ENCODE results near the gene PITX3. TPM values are rescaled to one million over a fixed set of nuclear protein-coding genes. Genes with fewer than 3 reads are reported as not detected.

Gene PITX3
- total RNA-seq, 1 donor from 2014 or later: 0.39 TPM

Other genes starting within 250 kb of the PITX3 start
- 16.6 TPM for gene ARMH3, start 185.3 kb downstream of the PITX3 start, total RNA-seq
- gene HPS6, start 176.2 kb downstream of the PITX3 start, total RNA-seq: 9.0 TPM
- 39.3 TPM for gene LDB1, start 121.1 kb downstream of the PITX3 start, total RNA-seq
- 23.3 TPM for gene PPRC1, start 108.5 kb downstream of the PITX3 start, total RNA-seq
- 33.0 TPM for gene NOLC1, start 89.1 kb downstream of the PITX3 start, total RNA-seq
- 33.1 TPM for gene ELOVL3, start 15.2 kb downstream of the PITX3 start, total RNA-seq
- 22.8 TPM for gene GBF1, start 4.0 kb upstream of the PITX3 start, total RNA-seq
- 20.5 TPM for gene NFKB2, start 154.2 kb upstream of the PITX3 start, total RNA-seq
- 7.5 TPM for gene PSD, start 177.3 kb upstream of the PITX3 start, total RNA-seq
- 4.2 TPM for gene FBXL15, start 179.3 kb upstream of the PITX3 start, total RNA-seq
- 29.0 TPM for gene CUEDC2, start 191.1 kb upstream of the PITX3 start, total RNA-seq
- 0.39 TPM for gene C10orf95, start 210.0 kb upstream of the PITX3 start, total RNA-seq

Data from skin of body (tissue), 1 donor.